Fibroblast of skin of right quadriceps (primary cell): ENCODE results near the gene PIF1.

Source experiments
- DNase-seq: peaks from one replicate; pipeline ENCODE4 v3.0.0-alpha.2; 2013

Gene PIF1

DNA sequence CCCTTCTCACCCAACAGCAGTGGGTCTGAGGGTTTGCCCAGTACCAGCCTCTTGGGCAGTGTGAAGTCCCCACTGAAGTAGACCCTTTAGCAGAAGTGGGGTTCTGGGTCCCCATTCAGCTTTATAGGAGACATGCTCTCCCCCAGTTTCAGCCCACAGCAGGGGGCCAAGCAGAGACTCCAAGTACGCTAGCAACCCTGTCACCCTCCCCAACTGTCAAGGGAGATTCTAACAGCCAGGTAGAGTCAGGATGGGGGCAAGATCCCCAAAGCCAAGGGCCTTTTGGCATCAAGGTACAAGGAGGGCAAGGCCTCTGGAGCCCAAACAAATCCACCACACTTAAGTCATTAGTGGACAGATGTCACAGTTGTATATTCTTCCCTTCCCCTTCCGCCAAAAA, 51.8 kb downstream of the PIF1 start:
- DNase-seq: no peak

GRCh38 chr15:64772964-64773363, 52.5 kb downstream of the PIF1 start:
- DNase-seq: no peak

GRCh38 chr15:64772488-64772887, 53.0 kb downstream of the PIF1 start:
- no peak for DNase-seq

DNA sequence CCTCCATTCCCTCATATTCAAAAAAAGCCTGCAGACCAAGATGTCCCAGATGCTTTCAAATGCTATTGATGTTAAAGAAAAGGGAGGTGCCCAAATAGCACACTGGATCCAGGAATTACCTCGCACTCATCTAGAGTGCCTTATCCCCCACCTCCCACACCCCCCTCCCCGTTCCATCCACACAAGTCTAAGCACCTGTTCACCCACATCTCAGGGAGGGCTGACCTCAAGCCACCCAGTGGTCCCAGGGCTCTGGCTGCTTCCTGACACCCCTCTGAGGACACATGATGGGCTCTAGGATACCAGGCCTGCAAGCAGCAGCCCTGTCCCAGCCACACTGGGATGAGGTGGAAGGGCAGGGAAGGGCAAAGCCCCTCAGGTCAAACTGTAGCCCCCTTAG, 54.8 kb downstream of the PIF1 start:
- no peak for DNase-seq

DNA sequence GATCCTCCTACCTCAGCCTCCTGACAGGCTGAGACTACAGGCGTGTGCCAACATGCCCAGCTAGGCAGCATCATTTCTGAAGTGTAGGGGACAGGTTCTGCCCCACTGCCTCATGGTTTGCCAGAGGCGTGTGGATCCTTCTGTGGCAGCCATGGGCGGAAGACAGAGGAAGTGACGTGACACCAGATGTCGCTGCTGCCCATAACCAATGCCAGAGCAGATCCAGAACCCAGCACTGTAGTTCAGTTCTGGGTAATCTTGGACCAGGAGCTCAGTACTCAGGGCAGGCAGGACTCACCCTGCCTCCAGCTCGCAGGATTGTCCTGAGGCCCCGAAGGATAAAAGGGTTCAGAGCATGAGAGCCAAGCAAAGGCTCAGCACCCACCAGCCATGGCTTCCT, 58.2 kb downstream of the PIF1 start:
- DNase-seq: no peak

GRCh38 chr15:64766058-64766457, 59.4 kb downstream of the PIF1 start:
- DNase-seq: no peak
